GM21737 (cell line): ENCODE measurements around the gene GRIK5.
"Not testable (repeated sequence)": the region's sequence is repeated elsewhere in the genome, so short reads cannot be mapped to it uniquely, and the experiment has no call there.

Experiments
- ATAC-seq: cut with Tn5 transposase; IDR thresholded peaks from one replicate; pipeline ENCODE4 v1.9.1; 2021; ENCODE audit warnings: mild to moderate bottlenecking, moderate library complexity; ENCODE audit not compliant: unreplicated experiment

GRIK5 gene

GRCh38 chr19:42023121-42023942 is 46.7 kb downstream of the GRIK5 start:
- ATAC-seq: no peak

GRCh38 chr19:42022616-42023015 is 47.4 kb downstream of the GRIK5 start:
- ATAC-seq: no peak

GRCh38 chr19:42021185-42021584 is 48.8 kb downstream of the GRIK5 start:
- no peak for ATAC-seq

GRCh38 chr19:42018503-42019193 is 51.4 kb downstream of the GRIK5 start:
- no peak for ATAC-seq

GRCh38 chr19:42017040-42017439 is 53.0 kb downstream of the GRIK5 start:
- ATAC-seq: no peak

DNA sequence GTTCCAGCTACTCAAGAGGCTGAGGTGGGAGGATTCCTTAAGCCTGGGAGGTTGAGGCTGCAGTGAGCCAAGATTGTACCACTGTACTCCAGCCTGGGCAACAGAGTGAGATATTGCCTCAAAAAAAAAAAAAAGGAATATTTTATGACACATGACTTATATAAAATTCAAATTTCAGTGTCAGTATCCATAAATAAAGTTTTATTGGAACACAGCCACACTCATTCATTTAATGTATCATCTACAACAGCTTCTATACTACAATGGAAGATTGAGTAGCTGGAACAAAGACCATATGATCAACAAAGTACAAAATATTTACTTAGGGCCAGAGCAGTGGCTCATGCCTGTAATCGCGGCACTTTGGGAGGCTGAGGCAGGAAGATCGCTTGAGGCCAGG is 57.3 kb downstream of the GRIK5 start:
- ATAC-seq: not testable (repeated sequence)

- no peak for ATAC-seq
These were observed 59.5 kb downstream of the GRIK5 start for GRCh38 chr19:42010245-42011126.

DNA sequence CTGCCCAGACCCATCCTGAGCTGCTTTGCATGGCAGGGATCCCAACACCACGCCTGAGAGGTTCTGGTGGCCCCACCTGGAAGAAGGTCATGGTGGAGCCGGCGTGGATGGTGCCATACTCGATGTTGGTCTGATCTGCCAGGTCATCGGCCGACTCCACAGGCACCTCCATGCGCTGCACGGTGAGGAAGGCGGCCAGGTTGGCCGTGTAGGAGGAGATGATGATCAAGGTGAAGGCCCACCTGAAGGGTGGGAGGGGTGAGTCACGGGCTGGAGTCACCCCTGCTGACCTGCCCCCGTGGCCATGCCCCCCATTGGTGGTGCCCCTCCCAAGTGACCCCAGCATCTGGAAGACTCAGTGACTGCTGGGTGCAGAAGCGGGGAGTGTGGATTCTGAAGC is 63.4 kb downstream of the GRIK5 start:
- no peak for ATAC-seq

DNA sequence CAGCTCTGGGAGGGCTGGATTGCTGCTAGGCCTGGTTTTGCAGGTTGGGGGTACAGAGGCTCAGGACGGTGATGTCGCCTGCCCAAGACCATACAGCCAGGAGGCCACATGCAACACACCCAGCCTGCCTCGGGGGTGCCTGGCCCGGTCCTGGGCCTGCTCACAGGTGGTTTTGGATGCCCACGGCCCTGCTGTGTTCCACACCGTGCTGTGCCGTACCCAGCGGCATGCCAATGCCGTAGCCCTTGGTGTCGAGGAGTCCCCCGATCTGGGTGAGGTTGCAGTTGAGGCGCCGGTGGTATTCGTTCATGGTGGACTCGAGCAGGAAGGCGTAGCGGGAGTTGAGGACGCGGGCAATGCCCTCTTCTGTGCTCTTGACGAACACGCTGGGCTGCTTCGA is 64.5 kb downstream of the GRIK5 start:
- ATAC-seq: no peak

DNA sequence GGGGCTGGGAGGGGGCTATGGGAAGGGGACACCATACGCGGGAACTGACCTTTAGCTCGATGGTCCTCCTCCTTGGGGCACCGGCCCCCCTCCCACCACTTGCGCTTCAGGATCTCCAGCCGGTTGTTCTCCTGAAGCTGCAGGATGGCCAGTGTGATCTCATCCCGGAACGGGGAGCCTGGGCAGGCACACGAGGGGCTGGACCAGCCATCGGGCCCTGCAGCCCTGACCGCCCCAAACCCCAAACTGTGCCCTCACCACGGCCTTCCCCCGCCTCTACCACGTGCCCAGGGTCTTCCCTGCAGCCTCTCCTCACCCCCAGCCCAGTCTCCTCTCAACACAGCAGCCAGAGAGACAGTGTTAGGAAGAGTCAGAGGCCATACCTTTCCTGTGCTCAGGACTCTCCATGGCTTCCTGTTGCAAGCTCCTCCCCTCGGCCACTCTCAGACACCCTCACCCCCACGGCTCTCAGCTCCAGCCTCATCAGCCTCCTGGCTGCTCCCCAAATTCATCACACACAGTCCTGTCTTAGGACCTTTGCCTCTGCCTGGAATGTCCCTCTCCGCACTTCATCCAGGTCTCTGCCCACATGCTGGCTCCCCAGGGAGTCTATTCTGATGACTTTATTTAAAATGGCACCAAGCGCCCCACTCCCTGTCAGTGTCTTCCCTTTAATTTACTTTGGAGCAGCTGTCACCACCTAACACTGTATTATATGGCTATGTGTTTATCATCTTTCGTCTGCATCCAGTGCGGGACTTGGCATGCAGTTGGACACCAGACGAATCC is 66.3 kb downstream of the GRIK5 start:
- ATAC-seq: no peak

- no peak for ATAC-seq
These were observed 70.2 kb downstream of the GRIK5 start for GRCh38 chr19:41999878-42000208.

DNA sequence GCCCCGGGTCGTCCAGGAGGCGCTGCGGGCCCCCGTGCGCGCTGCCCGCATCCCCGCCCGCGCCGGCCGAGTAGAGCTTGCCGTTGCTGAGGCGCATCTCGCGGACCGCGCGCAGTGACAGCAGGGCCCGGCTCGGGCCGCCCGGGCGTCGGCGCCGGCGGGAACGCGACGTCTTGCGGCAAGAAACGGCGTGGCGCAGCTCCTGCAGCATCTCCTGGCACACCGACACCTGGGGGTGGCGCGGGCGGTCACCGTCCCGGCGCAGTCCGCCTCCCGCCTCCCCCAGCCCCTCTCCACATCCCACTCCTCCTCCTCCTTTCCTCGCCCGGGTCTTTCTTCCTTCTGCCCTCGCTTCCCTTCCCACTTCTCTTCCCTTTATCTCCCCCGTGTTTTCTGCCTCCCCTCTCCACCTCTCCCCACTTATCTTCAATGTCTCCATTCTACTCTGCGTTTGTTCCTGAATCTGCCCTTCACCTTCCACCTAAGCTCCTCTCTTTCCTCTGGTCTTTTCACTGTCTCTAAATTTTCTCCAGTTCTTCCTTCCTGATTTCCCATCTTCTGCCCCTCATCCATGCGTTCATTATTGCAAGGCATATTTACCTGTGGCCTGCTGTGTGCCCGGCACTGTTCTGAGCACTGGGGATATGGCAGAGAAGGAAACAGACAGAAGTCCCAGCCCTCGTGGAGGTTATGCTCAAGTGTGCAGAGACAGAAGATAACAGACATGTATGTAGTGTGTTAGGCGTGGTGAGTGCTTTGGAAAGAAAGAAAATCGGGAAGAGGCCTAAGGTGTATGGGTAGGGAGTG is 70.7 kb downstream of the GRIK5 start:
- no peak for ATAC-seq

- no peak for ATAC-seq
These were observed 71.6 kb downstream of the GRIK5 start for GRCh38 chr19:41998246-41999020.

DNA sequence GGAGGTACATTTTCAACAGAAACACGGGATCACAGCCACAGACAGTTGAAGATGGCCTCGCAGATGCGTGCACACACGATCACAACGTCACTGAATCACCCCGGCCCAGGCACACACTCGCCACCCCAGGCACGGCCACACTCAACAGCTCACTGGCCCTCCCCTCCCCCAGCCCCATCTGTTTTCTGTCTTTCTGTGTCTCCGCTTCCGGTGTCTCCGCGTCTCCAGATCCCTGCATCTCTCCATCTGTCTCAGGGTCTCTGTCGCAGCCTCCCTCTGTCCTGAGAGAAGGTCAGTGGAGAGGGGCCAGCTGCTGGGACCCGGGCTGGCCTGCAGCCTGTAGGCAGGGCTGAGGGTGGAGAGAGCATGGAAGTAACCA is 72.2 kb downstream of the GRIK5 start:
- ATAC-seq: no peak

- ATAC-seq: no peak
These were observed 72.7 kb downstream of the GRIK5 start for GRCh38 chr19:41997121-41997850.

DNA sequence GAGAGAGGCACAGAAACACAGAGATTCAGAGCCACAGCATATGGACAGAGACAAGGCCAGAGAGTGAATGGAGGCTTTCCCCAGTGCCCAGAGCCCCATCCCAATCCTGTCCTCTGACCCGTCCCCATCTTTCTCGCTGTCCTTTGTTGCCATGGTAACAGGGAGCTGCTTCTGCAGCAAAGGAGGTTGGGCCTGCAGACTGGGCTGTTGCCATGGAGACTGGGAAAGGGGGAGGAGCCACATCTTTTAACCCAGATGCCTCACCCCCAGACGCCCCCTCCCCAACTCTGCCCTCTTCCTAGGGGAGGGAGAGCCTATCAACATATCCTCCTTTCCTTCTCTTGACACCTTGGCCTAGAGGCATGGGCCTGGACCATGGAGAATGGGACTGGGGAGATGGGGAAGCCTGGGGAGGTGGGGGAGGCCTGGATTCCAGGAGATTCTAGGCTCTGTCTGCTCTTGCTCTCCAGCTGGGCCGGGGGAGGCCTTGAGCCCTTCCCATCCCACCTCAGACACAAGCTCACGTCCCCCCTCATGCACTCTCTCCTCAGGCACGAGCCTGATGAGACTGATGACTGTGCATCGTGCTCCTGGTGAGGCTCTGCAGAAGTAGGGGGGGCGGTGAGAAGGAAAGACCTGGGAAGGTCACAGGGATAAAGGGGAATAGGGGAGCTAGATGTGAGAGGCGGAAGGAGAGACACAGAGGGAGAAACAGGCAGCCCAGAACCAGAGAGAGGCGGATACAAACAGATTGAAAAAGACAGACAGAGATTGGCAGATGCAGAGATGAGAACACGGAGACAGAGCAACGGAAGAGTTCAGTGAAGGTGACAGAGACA is 73.8 kb downstream of the GRIK5 start:
- no peak for ATAC-seq
